SU-DHL-6 (cell line): ENCODE data around the gene PDE2A.
A peak's percentile ranks its signal among the peaks of the same experiment; 100 is the strongest.

Source experiments
- H2AFZ ChIP-seq: fragments of 200-600 bp; sonication (generic); 2 replicates; pipeline ENCODE4 v1.6.1; 2014; ENCODE audit warnings: low read depth, mild to moderate bottlenecking, moderate library complexity, mixed read lengths, antibody characterized with exemption, low read length; ENCODE audit not compliant: severe bottlenecking
- H3F3A ChIP-seq: fragments of 200-600 bp; shearing (Covaris generic); 2 replicates; pipeline ENCODE4 v1.6.0; 2016; ENCODE audit warnings: antibody characterized with exemption, mild to moderate bottlenecking; ENCODE audit not compliant: insufficient read depth
- H3K27ac ChIP-seq: fragments of 200-600 bp; sonication (generic); 2 replicates; pipeline ENCODE4 v1.5.1; 2016; ENCODE audit warnings: low read depth, mild to moderate bottlenecking, low read length, moderate library complexity, mixed read lengths
- H3K27me3 ChIP-seq: fragments of 200-600 bp; sonication (generic), shearing (Covaris generic); 2 replicates; pipeline ENCODE4 v1.6.0; 2014; ENCODE audit warnings: mild to moderate bottlenecking, low read length
- H3K36me3 ChIP-seq: fragments of 200-600 bp; sonication (generic); 2 replicates; pipeline ENCODE4 v1.6.1; 2014; ENCODE audit warnings: mild to moderate bottlenecking, low read length, mixed read lengths
- H3K4me2 ChIP-seq: fragments of 300-600, 200-600 bp; shearing (Covaris generic), sonication (generic); 2 replicates; pipeline ENCODE4 v1.6.0; 2014; ENCODE audit warnings: low read length, low read depth, mild to moderate bottlenecking; ENCODE audit not compliant: poor library complexity, severe bottlenecking
- H3K4me3 ChIP-seq: fragments of 200-600 bp; sonication (generic); 2 replicates; pipeline ENCODE4 v1.5.1; 2014; ENCODE audit warnings: antibody characterized with exemption, low read length, mild to moderate bottlenecking, mixed read lengths; ENCODE audit not compliant: insufficient read depth, poor library complexity, severe bottlenecking
- H3K79me2 ChIP-seq: fragments of 200-600 bp; sonication (generic); 2 replicates; pipeline ENCODE4 v1.6.1; 2014; ENCODE audit warnings: mild to moderate bottlenecking, low read length, moderate library complexity; ENCODE audit not compliant: insufficient read depth
- H3K9ac ChIP-seq: fragments of 200-600 bp; sonication (generic); 2 replicates; pipeline ENCODE4 v1.7.0; 2014; ENCODE audit warnings: mild to moderate bottlenecking, low read length
- H3K9me2 ChIP-seq: fragments of 200-600 bp; sonication (generic); replicated peaks from 2 replicates; pipeline ENCODE4 v1.6.1; 2014; ENCODE audit warnings: low read length; ENCODE audit not compliant: insufficient read depth
- H3K9me3 ChIP-seq: fragments of 200-600 bp; sonication (generic); 2 replicates; pipeline ENCODE4 v1.6.1; 2014; ENCODE audit warnings: low read length, mixed read lengths; ENCODE audit not compliant: insufficient read depth
- H4K20me1 ChIP-seq: fragments of 200-600 bp; sonication (generic); 2 replicates; pipeline ENCODE4 v1.6.1; 2014; ENCODE audit warnings: low read depth, mild to moderate bottlenecking, antibody characterized with exemption, low read length, moderate library complexity, mixed read lengths
- EZH2phosphoT487 ChIP-seq: fragments of 200-600 bp; sonication (generic), shearing (Covaris generic); conservative IDR thresholded peaks from 2 replicates; pipeline ENCODE4 v1.6.1; 2018; ENCODE audit warnings: mild to moderate bottlenecking, antibody characterized with exemption, low read length, moderate library complexity, mixed read lengths
- TF ChIP-seq, protein P1 (sequence below): fragments of 200-600 bp; sonication (generic); IDR thresholded peaks from one replicate; pipeline ENCODE4 v1.5.1; 2017; ENCODE audit warnings: antibody characterized with exemption, mild to moderate bottlenecking, low read length, moderate library complexity; ENCODE audit not compliant: insufficient read depth, poor library complexity, severe bottlenecking

Gene PDE2A

DNA sequence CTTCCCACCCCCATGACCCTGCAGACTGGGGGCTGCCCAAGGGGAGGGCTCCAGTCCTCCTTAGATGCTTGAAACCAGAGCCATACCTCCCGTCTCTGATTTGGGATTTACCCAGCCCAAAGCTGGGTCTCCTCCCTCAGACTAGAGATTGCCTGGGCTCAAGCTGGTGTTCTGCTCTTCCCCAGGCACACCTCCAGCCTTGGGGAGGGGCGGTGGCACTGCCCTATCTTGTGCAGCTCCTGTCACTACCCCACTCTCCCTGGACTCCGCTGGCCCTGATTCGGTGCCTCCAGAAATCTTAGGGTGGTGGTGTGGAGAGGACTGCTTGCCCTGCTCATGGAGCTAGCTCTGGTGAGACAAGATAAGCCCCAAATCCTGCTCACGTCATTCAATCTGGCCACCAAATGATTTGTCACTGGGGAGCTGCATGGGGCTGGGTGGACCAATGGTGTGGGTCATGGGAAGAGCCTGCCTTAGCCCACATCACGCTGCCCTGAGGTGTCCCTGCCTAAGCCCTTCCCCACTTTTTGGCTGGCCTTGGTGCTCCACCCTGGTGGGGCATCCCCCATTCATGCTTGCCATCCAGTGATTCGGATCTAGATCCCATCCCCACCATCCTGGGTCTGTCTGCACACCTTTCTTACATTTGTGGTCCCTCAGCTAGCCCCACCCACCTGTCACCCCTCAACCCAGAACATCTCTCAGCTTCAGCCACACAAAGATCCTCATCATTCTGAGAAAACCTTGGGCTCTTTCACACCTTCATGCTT is 87.7 kb downstream of the PDE2A start:
- no peak overlapping the region for H3K4me2 ChIP-seq
- no peak overlapping the region for H3K9ac ChIP-seq
- no peaks in the 10 kb centered on the region for H3K9me2 ChIP-seq
- no peaks in the 10 kb centered on the region for H4K20me1 ChIP-seq
- TF ChIP-seq, protein P1, sequence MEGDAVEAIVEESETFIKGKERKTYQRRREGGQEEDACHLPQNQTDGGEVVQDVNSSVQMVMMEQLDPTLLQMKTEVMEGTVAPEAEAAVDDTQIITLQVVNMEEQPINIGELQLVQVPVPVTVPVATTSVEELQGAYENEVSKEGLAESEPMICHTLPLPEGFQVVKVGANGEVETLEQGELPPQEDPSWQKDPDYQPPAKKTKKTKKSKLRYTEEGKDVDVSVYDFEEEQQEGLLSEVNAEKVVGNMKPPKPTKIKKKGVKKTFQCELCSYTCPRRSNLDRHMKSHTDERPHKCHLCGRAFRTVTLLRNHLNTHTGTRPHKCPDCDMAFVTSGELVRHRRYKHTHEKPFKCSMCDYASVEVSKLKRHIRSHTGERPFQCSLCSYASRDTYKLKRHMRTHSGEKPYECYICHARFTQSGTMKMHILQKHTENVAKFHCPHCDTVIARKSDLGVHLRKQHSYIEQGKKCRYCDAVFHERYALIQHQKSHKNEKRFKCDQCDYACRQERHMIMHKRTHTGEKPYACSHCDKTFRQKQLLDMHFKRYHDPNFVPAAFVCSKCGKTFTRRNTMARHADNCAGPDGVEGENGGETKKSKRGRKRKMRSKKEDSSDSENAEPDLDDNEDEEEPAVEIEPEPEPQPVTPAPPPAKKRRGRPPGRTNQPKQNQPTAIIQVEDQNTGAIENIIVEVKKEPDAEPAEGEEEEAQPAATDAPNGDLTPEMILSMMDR: no peak
- no peak for TF ChIP-seq EZH2phosphoT487
- H3K27ac ChIP-seq: no peak overlapping the region
- no peak overlapping the region for H3K4me3 ChIP-seq
- no peaks in the 10 kb centered on the region for H3F3A ChIP-seq
- no peaks in the 10 kb centered on the region for H3K36me3 ChIP-seq
- no peaks in the 10 kb centered on the region for H3K9me3 ChIP-seq
- no peaks in the 10 kb centered on the region for H3K27me3 ChIP-seq
- H2AFZ ChIP-seq: no peak overlapping the region
- no peaks in the 10 kb centered on the region for H3K79me2 ChIP-seq

DNA sequence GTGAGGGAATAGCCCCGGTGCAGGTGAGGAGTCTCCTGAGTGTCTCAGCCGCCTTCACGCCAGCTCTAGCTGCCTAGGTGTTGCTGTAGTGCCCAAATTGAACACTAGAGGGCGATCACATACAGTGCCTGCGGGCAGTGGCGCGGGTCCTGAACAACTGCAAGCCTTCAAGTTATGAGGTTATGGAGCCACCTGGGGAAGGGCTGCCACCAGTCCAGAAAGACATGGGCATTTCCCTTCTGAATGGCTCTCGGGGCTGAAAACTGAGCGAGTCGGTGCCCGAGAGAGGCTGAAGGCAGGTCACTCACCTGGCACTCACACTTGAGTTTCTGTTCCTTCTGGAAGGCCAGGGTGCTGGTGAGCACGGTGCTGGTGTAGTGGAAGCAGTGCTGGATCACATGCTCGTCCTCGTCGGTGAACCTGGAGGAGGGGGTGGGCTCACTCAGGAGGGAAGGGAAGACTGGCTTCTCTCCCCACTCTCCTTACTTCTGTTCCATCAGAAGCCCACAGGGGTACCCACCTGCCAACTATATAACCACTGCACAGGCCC is 88.4 kb downstream of the PDE2A start:
- Histone ChIP-seq H3K4me3 (no peak overlapping the region), H3K4me2 (no peak overlapping the region), H3K9ac (no peak overlapping the region), H3K27me3 (no peaks in the 10 kb centered on the region), H3K9me3 (no peaks in the 10 kb centered on the region), H2AFZ (no peak overlapping the region), H3K9me2 (no peaks in the 10 kb centered on the region), H4K20me1 (no peaks in the 10 kb centered on the region), H3K79me2 (no peaks in the 10 kb centered on the region), H3F3A (no peaks in the 10 kb centered on the region), H3K36me3 (no peaks in the 10 kb centered on the region), H3K27ac (no peak overlapping the region)
- TF ChIP-seq EZH2phosphoT487: no peak
- TF ChIP-seq, protein P1: peak; percentile 87

DNA sequence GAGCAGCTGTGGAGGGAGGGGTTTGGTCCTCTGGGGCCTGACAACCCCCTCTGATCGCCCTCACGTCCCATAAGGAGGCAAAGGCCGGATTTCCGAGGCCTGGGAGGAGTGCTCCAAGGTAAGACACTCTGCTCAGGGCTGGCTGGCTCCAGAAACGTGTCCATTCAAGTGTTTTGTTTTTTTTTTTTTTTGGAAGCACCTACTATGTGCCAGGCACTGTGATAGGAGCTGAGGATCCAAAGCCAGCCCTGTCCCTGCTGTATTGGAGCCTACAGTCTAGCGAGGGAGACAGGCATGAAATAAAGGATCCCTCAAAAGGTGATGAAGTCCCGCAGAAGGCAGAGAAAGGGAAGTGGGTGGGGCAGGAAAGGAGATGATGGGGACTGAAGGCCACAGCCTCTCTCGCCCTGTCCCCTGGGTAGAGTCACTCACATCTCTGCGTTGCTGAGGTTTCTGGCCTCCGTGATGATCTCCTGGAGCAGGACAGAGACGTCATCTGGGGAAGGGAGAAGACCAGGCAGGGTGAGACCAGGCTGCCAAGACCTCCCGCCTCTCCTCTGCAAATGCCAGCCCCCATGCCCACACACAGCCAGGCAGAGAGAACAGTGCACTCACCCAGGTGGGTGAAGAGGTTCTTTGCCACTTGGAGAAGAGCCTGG is 89.2 kb downstream of the PDE2A start:
- Histone ChIP-seq H3K27me3 (no peaks in the 10 kb centered on the region), H2AFZ (no peak overlapping the region), H3K9me3 (no peaks in the 10 kb centered on the region), H4K20me1 (no peaks in the 10 kb centered on the region), H3K9ac (no peak overlapping the region), H3K27ac (no peak overlapping the region), H3K36me3 (no peaks in the 10 kb centered on the region), H3K79me2 (no peaks in the 10 kb centered on the region), H3K4me2 (no peak overlapping the region), H3K9me2 (no peaks in the 10 kb centered on the region), H3K4me3 (no peak overlapping the region), H3F3A (no peaks in the 10 kb centered on the region)
- TF ChIP-seq EZH2phosphoT487: no peak
- TF ChIP-seq, protein P1: no peak
